ENCODE measurements around the gene DNAH14.

DNA sequence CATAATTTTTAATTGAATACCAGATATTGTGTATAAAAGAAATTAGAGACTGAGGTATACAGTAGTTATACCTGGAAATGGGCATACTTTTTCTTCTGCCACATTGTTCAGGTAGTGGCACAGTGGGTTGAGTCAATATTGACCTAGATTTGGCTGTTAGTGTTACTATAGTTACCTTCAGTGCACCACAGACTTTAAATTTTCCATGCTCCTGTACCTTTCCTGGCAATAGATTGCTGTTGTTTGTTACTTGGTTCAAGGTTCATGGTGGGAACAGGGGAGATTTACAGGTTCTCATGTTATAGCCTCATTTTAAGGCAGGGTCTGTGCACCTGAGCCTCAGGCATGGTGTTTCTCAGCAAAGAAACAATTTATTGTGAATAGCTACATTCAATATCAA, 279.7 kb downstream of the DNAH14 start:
- TF ChIP-seq, protein P1, sequence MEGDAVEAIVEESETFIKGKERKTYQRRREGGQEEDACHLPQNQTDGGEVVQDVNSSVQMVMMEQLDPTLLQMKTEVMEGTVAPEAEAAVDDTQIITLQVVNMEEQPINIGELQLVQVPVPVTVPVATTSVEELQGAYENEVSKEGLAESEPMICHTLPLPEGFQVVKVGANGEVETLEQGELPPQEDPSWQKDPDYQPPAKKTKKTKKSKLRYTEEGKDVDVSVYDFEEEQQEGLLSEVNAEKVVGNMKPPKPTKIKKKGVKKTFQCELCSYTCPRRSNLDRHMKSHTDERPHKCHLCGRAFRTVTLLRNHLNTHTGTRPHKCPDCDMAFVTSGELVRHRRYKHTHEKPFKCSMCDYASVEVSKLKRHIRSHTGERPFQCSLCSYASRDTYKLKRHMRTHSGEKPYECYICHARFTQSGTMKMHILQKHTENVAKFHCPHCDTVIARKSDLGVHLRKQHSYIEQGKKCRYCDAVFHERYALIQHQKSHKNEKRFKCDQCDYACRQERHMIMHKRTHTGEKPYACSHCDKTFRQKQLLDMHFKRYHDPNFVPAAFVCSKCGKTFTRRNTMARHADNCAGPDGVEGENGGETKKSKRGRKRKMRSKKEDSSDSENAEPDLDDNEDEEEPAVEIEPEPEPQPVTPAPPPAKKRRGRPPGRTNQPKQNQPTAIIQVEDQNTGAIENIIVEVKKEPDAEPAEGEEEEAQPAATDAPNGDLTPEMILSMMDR (conservative IDR thresholded peaks at IDR 0.05; ENCODE audit: low read depth, low read length): no peak
- no peak for TF ChIP-seq MAFK (IDR thresholded peaks at IDR 0.05; ENCODE audit: low read depth, low read length)

Data from IMR-90 (cell line).